ENCODE data around the gene TEC.
"Not testable (repeated sequence)": the region's sequence is repeated elsewhere in the genome, so short reads cannot be mapped to it uniquely, and the experiment has no call there.

Gene TEC

DNA sequence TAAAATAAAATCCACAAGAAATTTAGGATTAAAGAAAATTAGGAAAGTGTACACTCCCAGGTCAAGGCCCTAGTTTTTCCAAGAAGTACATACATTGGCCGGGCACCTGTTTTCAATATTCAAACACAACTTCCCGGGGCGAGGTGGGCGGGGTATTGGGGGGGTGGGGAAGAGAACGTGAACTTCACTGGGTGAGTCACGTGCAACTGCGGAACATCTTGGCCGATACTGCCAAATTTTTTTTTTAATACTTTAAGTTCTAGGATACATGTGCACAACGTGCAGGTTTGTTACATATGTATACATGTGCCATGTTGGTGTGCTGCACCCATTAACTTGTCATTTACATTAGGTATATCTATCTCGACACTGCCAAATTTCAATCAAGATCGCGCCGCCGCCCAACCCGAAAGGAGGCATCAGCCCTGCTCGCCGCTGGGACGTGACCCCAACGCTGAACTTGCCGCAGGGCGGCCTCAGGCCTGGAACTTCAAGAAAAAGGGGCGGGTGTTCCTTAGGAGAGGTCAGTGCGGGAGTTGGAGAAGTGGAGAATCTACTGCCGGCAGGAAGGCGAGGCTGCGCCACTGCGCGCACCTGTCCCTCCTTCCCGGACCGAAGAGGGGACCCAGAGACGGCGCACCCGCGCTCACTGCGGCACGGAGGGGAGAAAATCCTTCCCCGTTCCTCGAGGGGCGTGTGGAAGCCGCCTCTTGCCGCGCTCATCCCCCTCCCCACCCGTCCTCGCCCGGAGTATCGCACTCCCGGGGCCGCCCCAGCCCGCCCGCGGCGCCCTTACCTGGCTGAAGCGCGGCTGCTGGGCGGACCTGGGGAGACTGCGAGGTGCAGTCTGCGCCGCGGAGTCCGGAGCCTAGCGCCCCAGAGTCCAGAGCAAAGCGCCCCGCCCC is at the start of gene TEC:
Gene TEC, minus strand, starts transcription at position 883 of the 905 bp plus-strand sequence. CDS start 41,224 bp downstream, outside the sequence.
- DNase-seq (ENCODE audit: low read depth) = peak; percentile 9

- no peak for DNase-seq (ENCODE audit: low read depth)
Observed at GRCh38 chr4:48315728-48316630, 46.3 kb upstream of the TEC start.

DNA sequence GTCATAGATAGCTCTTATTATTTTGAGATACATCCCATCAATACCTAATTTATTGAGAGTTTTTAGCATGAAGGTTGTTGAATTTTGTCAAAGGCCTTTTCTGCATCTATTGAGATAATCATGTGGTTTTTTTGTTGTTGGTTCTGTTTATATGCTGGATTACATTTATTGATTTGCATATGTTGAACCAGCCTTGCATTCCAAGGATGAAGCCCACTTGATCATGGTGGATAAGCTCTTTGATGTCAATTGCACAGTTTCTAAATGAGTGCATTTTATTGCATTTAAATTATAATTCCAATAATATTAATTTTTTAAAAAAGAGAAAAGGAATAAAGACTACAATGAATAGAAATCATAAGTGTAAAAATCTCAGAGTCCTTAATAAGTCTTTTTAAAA is 45.1 kb upstream of the TEC start:
- DNase-seq (ENCODE audit: low read depth) = not testable (repeated sequence)

DNA sequence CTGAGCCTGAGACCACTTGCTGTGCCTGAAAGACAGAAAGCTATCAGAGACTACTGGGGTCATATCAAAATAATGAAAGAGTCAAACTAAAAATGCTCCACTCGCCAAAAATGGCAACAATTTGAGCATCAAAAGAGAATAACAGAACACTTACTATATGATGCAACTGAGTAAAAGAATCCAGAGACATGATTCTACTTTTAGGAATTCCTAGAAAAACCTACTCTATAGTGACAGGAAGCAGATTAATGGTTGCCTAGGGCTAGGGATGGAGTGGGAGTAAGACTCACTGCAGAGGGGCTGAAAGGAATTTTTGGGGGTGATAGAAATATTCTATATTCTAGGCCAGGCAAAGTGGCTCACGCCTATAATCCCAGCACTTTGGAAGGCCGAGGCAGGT is 42.3 kb upstream of the TEC start:
- no peak for DNase-seq (ENCODE audit: low read depth)

DNA sequence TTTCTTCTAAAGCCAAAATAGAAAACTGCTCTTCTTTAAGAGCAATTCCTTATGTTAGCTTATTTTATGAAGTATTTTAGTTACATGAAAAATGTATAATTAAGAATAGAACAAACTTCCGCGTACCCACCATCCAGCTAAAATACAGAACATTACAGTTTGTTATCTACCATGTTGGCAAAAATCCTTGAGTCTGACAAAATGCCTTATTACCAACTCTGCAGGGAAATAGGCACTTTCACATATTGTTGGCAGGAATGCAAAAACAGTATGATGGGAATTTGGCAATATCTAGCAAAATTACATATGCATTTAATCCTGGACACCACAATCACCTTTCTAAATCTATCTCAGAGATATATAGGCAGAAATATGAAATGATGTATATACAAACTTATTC is 39.3 kb upstream of the TEC start:
- DNase-seq (ENCODE audit: low read depth) = no peak

- DNase-seq (ENCODE audit: low read depth) = no peak
Observed at GRCh38 chr4:48307528-48307927, 37.9 kb upstream of the TEC start.

DNA sequence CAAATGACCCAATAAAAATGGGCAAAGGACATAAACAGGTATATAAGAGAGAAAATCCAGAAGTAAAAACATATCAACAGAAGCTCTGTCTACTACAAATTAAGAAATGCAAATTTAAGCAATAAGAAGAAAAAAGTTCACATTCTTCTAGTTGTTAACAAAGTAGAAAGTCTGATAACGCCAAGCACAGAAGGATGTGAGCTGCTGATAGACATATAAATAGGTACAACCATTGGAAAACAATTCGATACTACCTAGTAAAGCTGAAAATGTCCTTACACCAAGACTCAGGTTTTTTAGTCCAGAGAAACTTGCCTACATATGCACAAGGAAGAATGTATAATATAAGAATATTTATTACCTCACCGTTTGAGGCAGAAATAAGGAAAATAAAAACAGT is 35.9 kb upstream of the TEC start:
- no peak for DNase-seq (ENCODE audit: low read depth)

GRCh38 chr4:48300004-48300403 is 30.4 kb upstream of the TEC start:
- no peak for DNase-seq (ENCODE audit: low read depth)

DNA sequence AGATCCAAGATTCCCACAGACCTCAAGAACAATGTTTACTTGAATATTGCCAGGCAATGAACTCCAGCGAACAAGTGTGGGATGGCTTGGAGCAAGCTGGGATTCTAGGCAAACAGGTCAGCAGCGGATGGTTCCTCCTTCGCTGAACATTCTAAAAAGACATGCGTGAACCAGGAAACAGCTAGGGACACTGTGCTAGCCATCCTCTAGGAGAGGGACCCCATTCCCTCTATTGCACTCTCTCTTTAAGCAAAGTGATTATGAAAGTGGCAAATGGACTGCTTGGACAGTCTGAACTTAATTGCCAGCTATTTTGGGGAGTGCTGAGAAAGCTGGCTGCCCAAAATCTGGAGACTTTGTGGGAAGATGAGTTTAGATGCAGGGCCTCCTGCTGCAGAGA is 29.9 kb upstream of the TEC start:
- no peak for DNase-seq (ENCODE audit: low read depth)

DNA sequence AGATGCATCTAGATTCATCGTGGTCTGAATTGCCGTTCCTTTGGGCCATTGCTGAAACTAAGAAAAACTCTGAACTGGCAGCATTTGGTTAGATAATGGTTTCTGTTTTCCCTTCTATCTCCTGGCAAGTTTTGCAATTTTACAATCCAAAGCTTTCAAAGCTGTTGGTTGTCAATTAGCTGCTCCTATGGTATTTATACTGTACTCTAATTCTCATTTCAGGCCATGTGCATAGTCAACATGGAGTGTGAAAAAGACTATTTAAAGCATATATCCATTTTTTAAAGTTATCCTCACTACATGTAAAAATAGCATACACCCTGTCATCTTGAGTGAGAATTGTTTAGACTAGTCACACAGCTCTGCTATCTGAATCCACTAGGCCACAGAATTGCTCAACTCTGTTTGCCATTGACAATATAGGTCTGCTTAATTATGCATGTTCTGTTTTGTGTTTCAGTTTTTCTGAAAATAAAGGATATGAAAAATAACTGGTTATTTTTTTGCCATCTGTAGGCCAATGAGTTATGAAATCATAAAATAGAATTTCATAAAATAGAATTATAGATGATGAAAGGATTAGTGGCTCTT is 27.7 kb upstream of the TEC start:
- no peak for DNase-seq (ENCODE audit: low read depth)

DNA sequence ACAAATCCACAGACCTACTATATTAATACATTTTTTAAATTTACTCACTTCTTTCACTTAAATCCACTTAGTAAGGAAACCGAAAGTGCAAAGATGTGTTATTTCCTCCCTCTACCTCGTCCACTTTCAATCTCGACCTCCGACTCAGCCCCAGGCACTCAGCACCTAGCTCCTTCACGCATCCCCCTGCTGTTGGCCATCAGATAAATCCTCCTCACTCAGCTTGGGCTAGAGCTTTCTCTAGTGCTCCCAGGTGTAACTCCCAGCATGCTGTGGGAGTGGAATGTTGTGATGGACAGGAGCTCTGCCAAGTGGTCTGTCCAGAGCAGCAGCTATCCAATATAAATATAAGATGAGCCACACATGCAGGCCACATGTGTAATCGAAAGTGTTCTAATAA is 26.7 kb upstream of the TEC start:
- no peak for DNase-seq (ENCODE audit: low read depth)

GRCh38 chr4:48295116-48295515 is 25.5 kb upstream of the TEC start:
- no peak for DNase-seq (ENCODE audit: low read depth)

- DNase-seq (ENCODE audit: low read depth) = not testable (repeated sequence)
Observed at GRCh38 chr4:48292218-48292790, 22.7 kb upstream of the TEC start.

- DNase-seq (ENCODE audit: low read depth) = no peak
Observed at GRCh38 chr4:48290146-48290772, 20.6 kb upstream of the TEC start.

GRCh38 chr4:48286060-48286459 is 16.4 kb upstream of the TEC start:
- not testable (repeated sequence) for DNase-seq (ENCODE audit: low read depth)

GRCh38 chr4:48285640-48286039 is 16.0 kb upstream of the TEC start:
- DNase-seq (ENCODE audit: low read depth) = not testable (repeated sequence)

DNA sequence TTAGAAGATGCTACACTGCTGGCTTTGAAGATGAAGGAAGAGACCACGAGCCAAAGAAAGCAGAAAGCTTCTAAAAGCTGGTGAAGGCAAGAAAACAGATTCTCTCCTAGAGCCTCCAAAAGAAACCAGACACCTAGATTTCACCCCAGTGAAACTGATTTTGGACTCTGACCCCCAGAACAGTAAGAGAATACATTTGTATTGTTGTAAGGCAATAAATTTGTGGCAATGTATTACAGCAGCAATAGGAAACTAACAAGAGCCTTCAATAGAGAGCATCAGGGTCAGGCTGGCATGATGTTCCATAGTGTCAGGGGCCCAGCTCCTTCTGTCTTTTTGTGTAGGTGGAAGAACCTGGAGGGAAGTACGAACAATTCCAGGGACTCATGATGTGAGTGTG is 6.0 kb upstream of the TEC start:
- DNase-seq (ENCODE audit: low read depth) = no peak

- no peak for DNase-seq (ENCODE audit: low read depth)
Observed at GRCh38 chr4:48275247-48275646, 5.6 kb upstream of the TEC start.

GRCh38 chr4:48271626-48272025 is 2.0 kb upstream of the TEC start:
- no peak for DNase-seq (ENCODE audit: low read depth)

GRCh38 chr4:48270951-48271473 is 1.4 kb upstream of the TEC start:
- DNase-seq (ENCODE audit: low read depth) = no peak

DNA sequence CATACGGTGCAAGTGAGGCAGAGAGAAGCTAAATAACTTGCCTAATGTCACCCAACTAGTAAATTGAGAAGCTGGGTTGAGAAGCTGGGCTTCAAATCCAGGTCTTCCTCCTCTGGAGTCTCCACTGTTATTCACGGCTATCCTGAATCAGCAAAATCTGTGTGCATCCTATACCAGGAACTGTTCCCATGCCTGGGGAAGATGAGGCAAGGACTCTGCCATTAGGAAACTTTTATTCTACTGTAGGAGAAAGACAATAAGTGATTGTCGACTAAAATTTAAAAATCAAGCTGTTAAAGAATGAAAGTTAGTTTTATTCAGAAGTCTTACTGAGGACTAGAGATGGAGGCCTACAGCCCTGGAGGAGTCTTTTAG is 872 bp upstream of the TEC start:
- DNase-seq (ENCODE audit: low read depth) = no peak
